ENCODE measurements around the gene CUEDC1. TPM values are rescaled to one million over a fixed set of nuclear protein-coding genes. Genes with fewer than 3 reads are reported as not detected.

Gene CUEDC1
- total RNA-seq, 4 donors from 2014 or later: 31.2 to 43.9 (median 34.3) TPM

GRCh38 chr17:57990037-57990436, 34.8 kb upstream of the CUEDC1 start:
- ATAC-seq (no peak), DNase-seq (no peak)
- H3K4me3 ChIP-seq: no peak overlapping the region
- no peaks in the 10 kb centered on the region for H3K36me3 ChIP-seq
- H3K4me1 ChIP-seq: peaks cover 72 to 83% of the 10 kb centered on the region in 2 donors
- H3K9me3 ChIP-seq: no peaks in the 10 kb centered on the region
- in situ Hi-C loops (cut with MboI; ENCODE audit: low sequenced_read_pairs in 4 of 4) (loop anchor here in 2 of 4 donors (25.0 kb wide), 3 partner anchors 403 to 903 kb away; partner anchors contain the start of genes AKAP1 (in 1 of the 2) and MSI2 (in 1 of the 2)), intact Hi-C loops (cut with DNase I; ENCODE audit: low total_unique reads) (loop anchor here (10.0 kb wide), 1 partner anchor 395 kb away; no protein-coding TSS in a partner anchor)
- H3K27me3 ChIP-seq: no peaks in the 10 kb centered on the region
- H3K27ac ChIP-seq: peak overlapping the region; percentile 95 to 99 (median 98)
- TF ChIP-seq CTCF (IDR thresholded peaks at IDR 0.05 in 4 of 5, conservative IDR thresholded peaks at IDR 0.05 in 1 of 5) (no peak), POLR2A (IDR thresholded peaks at IDR 0.05) (no peak)

- H3K36me3 ChIP-seq: no peaks in the 10 kb centered on the region
- in situ Hi-C loops (cut with MboI; ENCODE audit: low sequenced_read_pairs in 4 of 4): loop anchor here in 2 of 4 donors (25.0 kb wide), 3 partner anchors 401 to 901 kb away; partner anchors contain the start of genes AKAP1 (in 1 of the 2) and MSI2 (in 1 of the 2)
- H3K27ac ChIP-seq: peak overlapping the region; percentile 95 to 99 (median 98)
- H3K4me1 ChIP-seq: peaks cover 72 to 83% of the 10 kb centered on the region in 2 donors
- ATAC-seq (peak; percentile 60 to 64), DNase-seq (peak; percentile 61 to 79)
- peak overlapping the region; percentile 63 to 92 (median 81) for H3K4me3 ChIP-seq
- intact Hi-C loops (cut with DNase I; ENCODE audit: low total_unique reads): loop anchor here (2.0 to 5.0 kb wide), 4 partner anchors 18 to 901 kb away; partner anchors contain the start of genes AKAP1, MRPS23 and SRSF1
- H3K27me3 ChIP-seq: no peaks in the 10 kb centered on the region
- TF ChIP-seq POLR2A (IDR thresholded peaks at IDR 0.05): no peak
- TF ChIP-seq CTCF (IDR thresholded peaks at IDR 0.05 in 4 of 5, conservative IDR thresholded peaks at IDR 0.05 in 1 of 5): no peak
- H3K9me3 ChIP-seq: no peaks in the 10 kb centered on the region
Observed at GRCh38 chr17:57988301-57989250, 33.4 kb upstream of the CUEDC1 start.

GRCh38 chr17:57987581-57988300, 32.5 kb upstream of the CUEDC1 start, which contains the start of gene VEZF1:
VEZF1 (minus strand) TSS chr17:57988254; CDS start chr17:57988111, 143 bp downstream.
- peak; percentile 67 to 87 for TF ChIP-seq POLR2A (IDR thresholded peaks at IDR 0.05)
- TF ChIP-seq CTCF (IDR thresholded peaks at IDR 0.05 in 4 of 5, conservative IDR thresholded peaks at IDR 0.05 in 1 of 5): no peak
- in situ Hi-C loops (cut with MboI; ENCODE audit: low sequenced_read_pairs in 4 of 4): loop anchor here in 2 of 4 donors (25.0 kb wide), 3 partner anchors 400 to 900 kb away; partner anchors contain the start of genes AKAP1 (in 1 of the 2) and MSI2 (in 1 of the 2)
- ATAC-seq: peak; percentile 62 to 67
- intact Hi-C loops (cut with DNase I; ENCODE audit: low total_unique reads): loop anchor here (2.0 to 5.0 kb wide), 5 partner anchors 19 to 900 kb away; partner anchors contain the start of genes AKAP1, CUEDC1, MRPS23 and SRSF1
- H3K36me3 ChIP-seq: peaks cover 0 to under 1% of the 10 kb centered on the region in 2 donors
- DNase-seq: peak; percentile 56 to 75
- peak within 1 kb of the TSS; percentile 95 to 99 (median 98) for H3K27ac ChIP-seq
- no peaks in the 10 kb centered on the region for H3K9me3 ChIP-seq
- H3K4me1 ChIP-seq: peaks cover 72 to 83% of the 10 kb centered on the region in 2 donors
- H3K4me3 ChIP-seq: peak within 1 kb of the TSS; percentile 67 to 92 (median 81)
- H3K27me3 ChIP-seq: no peaks in the 10 kb centered on the region
